Activated CD4-positive, alpha-beta T cell treated with anti-CD3 and anti-CD28 coated beads for 4 hours (primary cell): ENCODE data around the gene ERO1B.
"Not testable (repeated sequence)": the region's sequence is repeated elsewhere in the genome, so short reads cannot be mapped to it uniquely, and the experiment has no call there.

ENCODE experiments used
- DNase-seq, 2 donors: peaks; one replicate each; pipeline ENCODE4 v3.0.0-alpha.2; 2020

The ERO1B gene

GRCh38 chr1:236281654-236282424 is at the start of gene ERO1B:
ERO1B (minus strand) TSS chr1:236281958; CDS start chr1:236281783, 175 bp downstream.
- peak; percentile 97 for DNase-seq

GRCh38 chr1:236331412-236331811 is 49.7 kb upstream of the ERO1B start:
- DNase-seq: not testable (repeated sequence)

GRCh38 chr1:236326432-236326831 is 44.7 kb upstream of the ERO1B start:
- DNase-seq: no peak

- no peak for DNase-seq
Observed at GRCh38 chr1:236325567-236325966, 43.8 kb upstream of the ERO1B start.

GRCh38 chr1:236323819-236324411 is 42.2 kb upstream of the ERO1B start:
- DNase-seq: no peak

- no peak for DNase-seq
Observed at GRCh38 chr1:236322566-236323409, 41.0 kb upstream of the ERO1B start.

- DNase-seq: no peak
Observed at GRCh38 chr1:236321101-236321500, 39.3 kb upstream of the ERO1B start.

GRCh38 chr1:236320671-236321070 is 38.9 kb upstream of the ERO1B start:
- no peak for DNase-seq

GRCh38 chr1:236320214-236320613 is 38.5 kb upstream of the ERO1B start:
- DNase-seq: no peak

GRCh38 chr1:236316437-236316836 is 34.7 kb upstream of the ERO1B start:
- DNase-seq: no peak

GRCh38 chr1:236315518-236315917 is 33.8 kb upstream of the ERO1B start:
- DNase-seq: no peak

- DNase-seq: no peak
Observed at GRCh38 chr1:236315092-236315491, 33.3 kb upstream of the ERO1B start.

- DNase-seq: not testable (repeated sequence)
Observed at GRCh38 chr1:236314050-236314449, 32.3 kb upstream of the ERO1B start.

- no peak for DNase-seq
Observed at GRCh38 chr1:236313427-236313826, 31.7 kb upstream of the ERO1B start.

- no peak for DNase-seq
Observed at GRCh38 chr1:236311040-236311439, 29.3 kb upstream of the ERO1B start.

GRCh38 chr1:236308827-236309226 is 27.1 kb upstream of the ERO1B start:
- DNase-seq: no peak

GRCh38 chr1:236307435-236307834 is 25.7 kb upstream of the ERO1B start:
- no peak for DNase-seq

GRCh38 chr1:236304682-236305081 is 22.9 kb upstream of the ERO1B start:
- DNase-seq: no peak

- DNase-seq: no peak
Observed at GRCh38 chr1:236303675-236304074, 21.9 kb upstream of the ERO1B start.

GRCh38 chr1:236302941-236303340 is 21.2 kb upstream of the ERO1B start:
- DNase-seq: no peak

- DNase-seq: no peak
Observed at GRCh38 chr1:236301958-236302335, 20.2 kb upstream of the ERO1B start.

GRCh38 chr1:236301080-236301957 is 19.6 kb upstream of the ERO1B start:
- DNase-seq: no peak

- no peak for DNase-seq
Observed at GRCh38 chr1:236297161-236297560, 15.4 kb upstream of the ERO1B start.
